Measurements from ENCODE around the gene WASF2.
A peak's percentile ranks its signal among the peaks of the same experiment; 100 is the strongest.
"Not testable (repeated sequence)": the region's sequence is repeated elsewhere in the genome, so short reads cannot be mapped to it uniquely, and the experiment has no call there.

WASF2 gene

GRCh38 chr1:27509127-27510080 lies 19.4 kb upstream of the WASF2 start:
- peak overlapping the region in 1 of 2 donors; percentile 33 for H3K27ac Mint-ChIP-seq
- no peaks in the 10 kb centered on the region for H3K9me3 Mint-ChIP-seq
- peaks cover 22% of the 10 kb centered on the region for H3K4me1 Mint-ChIP-seq
- H3K4me3 Mint-ChIP-seq = no peak overlapping the region
- DNase-seq = no peak
- no peaks in the 10 kb centered on the region for H3K27me3 Mint-ChIP-seq
- no peak for ATAC-seq

- H3K9me3 Mint-ChIP-seq = no peaks in the 10 kb centered on the region
- peaks cover 15% of the 10 kb centered on the region for H3K4me1 Mint-ChIP-seq
- ATAC-seq (no peak), DNase-seq (no peak)
- peak overlapping the region; percentile 4 to 63 for H3K27ac Mint-ChIP-seq
- no peaks in the 10 kb centered on the region for H3K27me3 Mint-ChIP-seq
- no peak overlapping the region for H3K4me3 Mint-ChIP-seq
Measured at GRCh38 chr1:27507960-27508665, 18.1 kb upstream of the WASF2 start.

DNA sequence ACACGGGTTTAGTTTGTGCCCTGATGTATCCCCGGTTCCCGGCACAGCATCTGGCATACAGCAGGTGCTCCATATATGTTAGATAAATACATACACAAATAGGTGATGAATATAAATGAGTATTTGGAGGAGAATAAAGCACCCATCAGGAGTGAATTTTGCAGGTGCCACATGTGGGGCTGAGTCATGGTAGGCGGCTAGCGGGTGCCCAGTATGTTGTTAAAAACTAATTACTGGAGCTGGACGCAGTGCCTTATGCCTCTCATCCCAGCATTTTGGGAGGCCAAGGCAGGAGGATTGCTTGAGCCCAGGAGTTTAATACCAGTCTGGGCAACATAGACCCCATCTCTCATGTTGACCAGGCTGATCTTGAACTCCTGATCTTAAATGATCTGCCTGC lies 16.7 kb upstream of the WASF2 start:
- Mint-ChIP-seq H3K27me3 (no peaks in the 10 kb centered on the region), H3K9me3 (no peaks in the 10 kb centered on the region), H3K4me1 (peaks cover 15% of the 10 kb centered on the region), H3K27ac (no peak overlapping the region), H3K4me3 (no peak overlapping the region)
- no peak for DNase-seq
- no peak for ATAC-seq

DNA sequence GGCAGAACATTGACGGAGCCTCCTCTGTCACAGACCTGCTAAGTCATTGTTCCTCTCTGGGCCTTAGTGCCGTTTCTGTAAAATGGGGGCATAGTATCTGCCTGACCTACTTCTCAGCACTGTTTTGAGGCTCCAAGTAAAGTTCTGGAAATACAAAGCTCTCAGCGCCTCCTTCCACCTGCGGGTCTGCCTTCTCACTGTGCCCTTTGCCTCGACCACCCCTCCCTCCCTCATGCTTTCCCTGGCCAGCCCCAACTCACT lies 15.4 kb upstream of the WASF2 start:
- H3K4me1 Mint-ChIP-seq = peaks cover 15% of the 10 kb centered on the region
- no peak overlapping the region for H3K27ac Mint-ChIP-seq
- no peaks in the 10 kb centered on the region for H3K9me3 Mint-ChIP-seq
- H3K27me3 Mint-ChIP-seq = no peaks in the 10 kb centered on the region
- no peak overlapping the region for H3K4me3 Mint-ChIP-seq
- no peak for DNase-seq
- ATAC-seq = no peak

GRCh38 chr1:27504588-27505419 lies 14.8 kb upstream of the WASF2 start:
- peaks cover 15% of the 10 kb centered on the region for H3K4me1 Mint-ChIP-seq
- no peak overlapping the region for H3K4me3 Mint-ChIP-seq
- H3K27ac Mint-ChIP-seq = no peak overlapping the region
- DNase-seq (no peak), ATAC-seq (no peak)
- H3K9me3 Mint-ChIP-seq = no peaks in the 10 kb centered on the region
- H3K27me3 Mint-ChIP-seq = no peaks in the 10 kb centered on the region

DNA sequence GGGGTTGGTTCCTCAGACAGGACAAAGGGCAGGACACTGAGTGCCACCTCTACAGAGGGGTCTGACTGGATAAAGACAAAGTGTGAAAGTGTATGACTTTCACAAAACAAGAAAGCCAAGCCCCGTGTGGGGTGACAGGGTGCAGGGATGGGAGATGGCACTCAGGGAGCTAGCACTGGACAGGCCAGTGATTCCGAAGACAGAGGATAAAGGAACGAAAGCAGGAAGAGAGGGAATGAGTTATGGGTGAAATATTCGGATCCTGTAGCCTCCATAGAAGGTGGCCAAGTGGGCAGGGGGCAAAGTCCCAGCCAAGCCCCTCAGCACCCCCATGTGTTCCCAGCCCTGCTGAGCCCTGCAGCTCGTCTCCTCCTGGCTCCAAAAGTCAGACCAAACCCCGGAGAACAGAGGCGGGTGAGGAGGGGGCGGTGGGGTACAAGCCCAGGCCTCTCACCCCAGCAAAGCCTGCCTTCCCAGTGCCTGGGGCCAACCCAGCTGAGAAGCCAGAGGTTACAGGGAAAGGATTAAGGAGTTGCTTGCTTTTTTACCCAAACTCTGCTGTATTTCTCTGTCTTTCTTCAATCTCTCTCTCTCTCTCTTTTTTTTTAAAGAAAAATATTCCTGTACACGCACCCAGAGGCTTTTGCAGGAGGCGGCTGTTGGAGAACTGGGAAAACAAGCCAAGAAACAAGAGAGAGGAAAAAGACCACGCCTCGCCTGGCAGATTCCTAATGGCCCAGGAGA lies 14.0 kb upstream of the WASF2 start:
- no peak for ATAC-seq
- peak overlapping the region in 1 of 2 donors; percentile 31 for H3K27ac Mint-ChIP-seq
- no peaks in the 10 kb centered on the region for H3K27me3 Mint-ChIP-seq
- no peak overlapping the region for H3K4me3 Mint-ChIP-seq
- no peaks in the 10 kb centered on the region for H3K9me3 Mint-ChIP-seq
- peaks cover 10% of the 10 kb centered on the region for H3K4me1 Mint-ChIP-seq
- no peak for DNase-seq

- H3K9me3 Mint-ChIP-seq = no peaks in the 10 kb centered on the region
- no peak overlapping the region for H3K4me3 Mint-ChIP-seq
- ATAC-seq (no peak), DNase-seq (no peak)
- peaks cover 4% of the 10 kb centered on the region for H3K4me1 Mint-ChIP-seq
- no peaks in the 10 kb centered on the region for H3K27me3 Mint-ChIP-seq
- no peak overlapping the region for H3K27ac Mint-ChIP-seq
Measured at GRCh38 chr1:27503033-27503432, 13.1 kb upstream of the WASF2 start.

GRCh38 chr1:27501159-27501558 lies 11.2 kb upstream of the WASF2 start:
- H3K9me3 Mint-ChIP-seq, DNase-seq, ATAC-seq, H3K27ac Mint-ChIP-seq, H3K4me3 Mint-ChIP-seq, H3K4me1 Mint-ChIP-seq, H3K27me3 Mint-ChIP-seq: not testable (repeated sequence)

GRCh38 chr1:27499142-27499541 lies 9.2 kb upstream of the WASF2 start:
- no peaks in the 10 kb centered on the region for H3K4me1 Mint-ChIP-seq
- no peak for ATAC-seq

DNA sequence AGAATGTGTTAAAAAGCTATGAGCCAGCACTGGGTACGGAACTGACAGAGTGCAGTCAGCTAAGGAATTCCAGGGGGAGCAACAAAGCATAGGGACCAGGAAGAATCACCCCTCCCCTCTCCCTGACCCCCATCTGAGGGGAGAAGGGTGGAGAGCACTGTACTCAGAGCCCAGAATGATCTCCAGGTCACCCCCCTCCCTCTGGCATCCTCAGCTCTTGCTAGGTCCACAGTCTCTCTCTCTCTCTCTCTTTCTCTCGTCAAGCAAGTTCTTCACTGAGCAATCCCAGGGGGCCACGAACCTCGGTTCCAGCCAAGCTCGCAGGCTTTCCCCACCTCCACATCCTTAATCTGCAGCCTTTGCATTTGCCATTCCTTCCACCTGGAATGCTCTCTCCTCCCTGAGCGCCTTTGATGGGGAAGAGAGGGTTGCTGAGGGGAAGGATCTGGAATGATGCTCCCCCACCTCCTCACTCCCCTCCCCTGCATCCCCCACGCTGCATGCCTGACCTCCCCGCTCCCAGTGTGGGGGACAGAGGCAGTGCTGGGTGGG lies 6.7 kb upstream of the WASF2 start:
- H3K27ac Mint-ChIP-seq = no peak overlapping the region
- no peak overlapping the region for H3K4me3 Mint-ChIP-seq
- no peak for ATAC-seq
- H3K27me3 Mint-ChIP-seq = no peaks in the 10 kb centered on the region
- no peaks in the 10 kb centered on the region for H3K9me3 Mint-ChIP-seq
- no peak for DNase-seq
- peaks cover 14% of the 10 kb centered on the region for H3K4me1 Mint-ChIP-seq

More at GRCh38 chr1:27499142-27499541, 9.2 kb upstream of the WASF2 start:
- no peak for DNase-seq
- no peak overlapping the region for H3K27ac Mint-ChIP-seq
- no peaks in the 10 kb centered on the region for H3K27me3 Mint-ChIP-seq
- no peaks in the 10 kb centered on the region for H3K9me3 Mint-ChIP-seq
- no peak overlapping the region for H3K4me3 Mint-ChIP-seq

DNA sequence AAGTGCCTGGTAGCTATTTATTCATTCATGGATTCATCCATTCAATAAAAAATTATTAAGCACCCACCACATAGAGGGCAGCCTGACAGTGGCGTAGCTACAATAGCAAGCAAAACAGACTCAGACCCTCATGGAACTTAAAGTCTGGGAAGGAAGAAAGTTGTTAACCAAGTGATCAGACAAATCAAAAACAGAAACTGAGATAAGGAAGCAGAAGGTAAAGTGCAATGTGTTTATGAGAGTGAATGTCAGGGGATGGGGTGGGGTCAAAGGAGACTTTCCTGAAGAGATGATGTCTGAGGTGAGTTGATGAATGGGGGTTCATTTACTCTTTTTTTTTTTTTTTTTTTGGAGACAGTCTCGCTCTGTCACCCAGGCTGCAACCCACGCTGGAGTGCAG lies 2.8 kb upstream of the WASF2 start:
- Mint-ChIP-seq H3K9me3 (no peaks in the 10 kb centered on the region), H3K27ac (no peak overlapping the region), H3K4me1 (peaks cover 34% of the 10 kb centered on the region), H3K4me3 (no peak overlapping the region), H3K27me3 (no peaks in the 10 kb centered on the region)
- ATAC-seq (no peak), DNase-seq (no peak)

- Mint-ChIP-seq H3K9me3 (no peaks in the 10 kb centered on the region), H3K4me3 (peak overlapping the region in 1 of 2 donors; percentile 3), H3K4me1 (peaks cover 35% of the 10 kb centered on the region), H3K27ac (peak overlapping the region in 1 of 2 donors; percentile 59), H3K27me3 (no peaks in the 10 kb centered on the region)
- no peak for DNase-seq
- ATAC-seq = no peak
Measured at GRCh38 chr1:27491748-27492700, 2.1 kb upstream of the WASF2 start.

DNA sequence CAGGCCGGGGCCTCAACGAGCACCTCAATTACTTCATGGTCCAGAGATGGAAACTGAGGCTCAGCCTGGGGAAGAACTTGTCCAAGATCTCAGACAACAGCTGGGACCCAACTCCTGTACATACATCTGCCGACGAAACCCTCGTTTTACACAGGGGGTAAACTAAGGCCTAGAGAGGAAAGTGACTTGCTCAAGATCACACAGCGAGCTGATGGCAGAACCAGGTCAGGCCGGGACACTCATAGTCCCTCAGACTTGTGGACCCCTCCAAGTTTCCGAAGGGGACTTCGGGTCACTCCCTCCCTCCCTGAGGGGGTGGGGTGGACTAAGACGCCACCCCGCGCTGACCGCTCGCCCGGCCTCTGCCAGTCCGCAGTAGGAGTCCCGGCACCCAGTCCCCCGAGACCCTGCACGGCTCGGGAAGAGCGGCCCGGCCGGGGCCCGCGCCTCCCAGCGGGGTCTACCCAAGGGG lies 430 bp downstream of the WASF2 start:
- Mint-ChIP-seq H3K9me3 (no peaks in the 10 kb centered on the region), H3K4me1 (peaks cover 39% of the 10 kb centered on the region), H3K27me3 (no peaks in the 10 kb centered on the region), H3K4me3 (peak overlapping the region; percentile 86 to 90), H3K27ac (peak overlapping the region; percentile 53 to 100)
- ATAC-seq (peak; percentile 38), DNase-seq (peak in 1 of 2 donors; percentile 51)

Measured in stimulated activated naive CD8-positive, alpha-beta T cell treated with anti-CD3 and anti-CD28 coated beads, Interleukin-15, amount 100 ng/mL, for 72 hours (primary cell).